Nephron progenitor cell (in vitro differentiated cells): ENCODE data around the gene EXOC6B.

Experiments
- DNase-seq: peaks from one replicate; pipeline ENCODE4 v3.0.0; 2021
- H3K27ac Mint-ChIP-seq: 2 replicates; pipeline ENCODE4 v1.8.0; 2021; ENCODE audit warnings: mild to moderate bottlenecking, moderate library complexity, mixed read lengths
- H3K27me3 Mint-ChIP-seq: 2 replicates; pipeline ENCODE4 v1.8.0; 2021; ENCODE audit warnings: mild to moderate bottlenecking, low read depth, mixed read lengths; ENCODE audit not compliant: poor library complexity
- H3K36me3 Mint-ChIP-seq: 2 replicates; pipeline ENCODE4 v1.8.0; 2021; ENCODE audit warnings: low read depth, mixed read lengths
- H3K4me1 Mint-ChIP-seq: 2 replicates; pipeline ENCODE4 v1.8.0; 2021; ENCODE audit warnings: mixed read lengths
- H3K4me3 Mint-ChIP-seq: 2 replicates; pipeline ENCODE4 v1.8.0; 2021; ENCODE audit warnings: mild to moderate bottlenecking, moderate library complexity, mixed read lengths
- H3K9me3 Mint-ChIP-seq: 2 replicates; pipeline ENCODE4 v1.8.0; 2021; ENCODE audit warnings: mild to moderate bottlenecking, moderate library complexity, mixed read lengths
- CTCF ChIP-seq: fragments of 200-600 bp; sonication (generic); IDR thresholded peaks from 2 replicates; pipeline ENCODE4 v1.5.0; 2021; ENCODE audit warnings: antibody characterized with exemption

EXOC6B gene

GRCh38 chr2:72338076-72338475 is 487.8 kb downstream of the EXOC6B start:
- Mint-ChIP-seq H3K4me1 (no peaks in the 10 kb centered on the region), H3K9me3 (no peaks in the 10 kb centered on the region), H3K27ac (no peak overlapping the region), H3K27me3 (no peaks in the 10 kb centered on the region), H3K36me3 (no peaks in the 10 kb centered on the region), H3K4me3 (no peak overlapping the region)
- TF ChIP-seq CTCF: no peak
- no peak for DNase-seq

GRCh38 chr2:72332720-72333119 is 493.1 kb downstream of the EXOC6B start:
- Mint-ChIP-seq H3K27ac (no peak overlapping the region), H3K4me1 (no peaks in the 10 kb centered on the region), H3K36me3 (no peaks in the 10 kb centered on the region), H3K27me3 (no peaks in the 10 kb centered on the region), H3K9me3 (no peaks in the 10 kb centered on the region), H3K4me3 (no peak overlapping the region)
- TF ChIP-seq CTCF: no peak
- no peak for DNase-seq

- H3K9me3 Mint-ChIP-seq: no peaks in the 10 kb centered on the region
- DNase-seq: no peak
- no peaks in the 10 kb centered on the region for H3K27me3 Mint-ChIP-seq
- H3K4me3 Mint-ChIP-seq: no peak overlapping the region
- no peaks in the 10 kb centered on the region for H3K36me3 Mint-ChIP-seq
- no peak for TF ChIP-seq CTCF
- H3K4me1 Mint-ChIP-seq: no peaks in the 10 kb centered on the region
- no peak overlapping the region for H3K27ac Mint-ChIP-seq
Observed at GRCh38 chr2:72330652-72331051, 495.2 kb downstream of the EXOC6B start.

- no peak overlapping the region for H3K27ac Mint-ChIP-seq
- no peak for DNase-seq
- no peaks in the 10 kb centered on the region for H3K36me3 Mint-ChIP-seq
- H3K27me3 Mint-ChIP-seq: no peaks in the 10 kb centered on the region
- peaks cover 4% of the 10 kb centered on the region for H3K9me3 Mint-ChIP-seq
- H3K4me3 Mint-ChIP-seq: no peak overlapping the region
- H3K4me1 Mint-ChIP-seq: no peaks in the 10 kb centered on the region
- TF ChIP-seq CTCF: no peak
Observed at GRCh38 chr2:72326759-72327158, 499.1 kb downstream of the EXOC6B start.

GRCh38 chr2:72325592-72326422 is 500.0 kb downstream of the EXOC6B start:
- H3K36me3 Mint-ChIP-seq: no peaks in the 10 kb centered on the region
- DNase-seq: peak; percentile 51
- H3K4me1 Mint-ChIP-seq: no peaks in the 10 kb centered on the region
- no peak overlapping the region for H3K4me3 Mint-ChIP-seq
- no peak overlapping the region for H3K27ac Mint-ChIP-seq
- TF ChIP-seq CTCF: peak; percentile 68
- H3K27me3 Mint-ChIP-seq: no peaks in the 10 kb centered on the region
- peaks cover 4% of the 10 kb centered on the region for H3K9me3 Mint-ChIP-seq

GRCh38 chr2:72316774-72317173 is 509.1 kb downstream of the EXOC6B start:
- Mint-ChIP-seq H3K27me3 (no peaks in the 10 kb centered on the region), H3K4me1 (no peaks in the 10 kb centered on the region), H3K27ac (no peak overlapping the region), H3K36me3 (no peaks in the 10 kb centered on the region), H3K9me3 (no peaks in the 10 kb centered on the region), H3K4me3 (no peak overlapping the region)
- no peak for TF ChIP-seq CTCF
- DNase-seq: no peak
